ENCODE results near the gene CELF1. TPM values are rescaled to one million over a fixed set of nuclear protein-coding genes. Genes with fewer than 3 reads are reported as not detected.

The CELF1 gene
- total and polyA plus RNA-seq, 9 of the 15 experiments (the other 6 are each of a cell fraction or from before 2014, with no cell fraction given), result 11.3 to 142 (median 77.4) TPM

DNA sequence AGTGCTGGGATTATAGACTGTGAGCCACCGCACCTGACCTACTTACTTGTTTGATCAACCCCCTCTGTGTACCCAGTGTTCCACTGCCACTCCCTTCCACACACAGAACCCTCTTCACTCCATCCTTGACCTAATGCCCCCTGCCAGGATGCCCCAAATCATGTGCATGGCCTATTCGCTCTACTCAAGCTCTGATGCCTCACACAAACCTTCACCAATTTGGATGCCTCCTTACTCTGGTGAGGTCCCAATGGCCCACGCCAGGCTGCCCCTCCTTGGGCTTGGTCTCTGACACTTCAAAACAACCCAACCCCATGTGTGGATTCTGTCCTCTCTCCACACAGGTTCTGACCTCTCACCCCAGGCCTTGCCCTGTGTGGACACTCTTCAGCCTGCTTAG is 117.2 kb downstream of the CELF1 start (continued):
- no peak for TF ChIP-seq RUNX1 (IDR thresholded peaks at IDR 0.05; ENCODE audit: low read depth)
- TF ChIP-seq CBX8 (IDR thresholded peaks at IDR 0.05; ENCODE audit: borderline replicate concordance, extremely low read depth, low read depth, low read length, poor library complexity, severe bottlenecking), result no peak
- TF ChIP-seq ZNF124 (CRISPR knock-in tag; IDR thresholded peaks at IDR 0.05), result no peak
- TF ChIP-seq, protein P1, sequence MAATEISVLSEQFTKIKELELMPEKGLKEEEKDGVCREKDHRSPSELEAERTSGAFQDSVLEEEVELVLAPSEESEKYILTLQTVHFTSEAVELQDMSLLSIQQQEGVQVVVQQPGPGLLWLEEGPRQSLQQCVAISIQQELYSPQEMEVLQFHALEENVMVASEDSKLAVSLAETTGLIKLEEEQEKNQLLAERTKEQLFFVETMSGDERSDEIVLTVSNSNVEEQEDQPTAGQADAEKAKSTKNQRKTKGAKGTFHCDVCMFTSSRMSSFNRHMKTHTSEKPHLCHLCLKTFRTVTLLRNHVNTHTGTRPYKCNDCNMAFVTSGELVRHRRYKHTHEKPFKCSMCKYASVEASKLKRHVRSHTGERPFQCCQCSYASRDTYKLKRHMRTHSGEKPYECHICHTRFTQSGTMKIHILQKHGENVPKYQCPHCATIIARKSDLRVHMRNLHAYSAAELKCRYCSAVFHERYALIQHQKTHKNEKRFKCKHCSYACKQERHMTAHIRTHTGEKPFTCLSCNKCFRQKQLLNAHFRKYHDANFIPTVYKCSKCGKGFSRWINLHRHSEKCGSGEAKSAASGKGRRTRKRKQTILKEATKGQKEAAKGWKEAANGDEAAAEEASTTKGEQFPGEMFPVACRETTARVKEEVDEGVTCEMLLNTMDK (IDR thresholded peaks at IDR 0.05; ENCODE audit: borderline replicate concordance, insufficient read depth, low read depth, low read length, poor library complexity, severe bottlenecking), result no peak

DNA sequence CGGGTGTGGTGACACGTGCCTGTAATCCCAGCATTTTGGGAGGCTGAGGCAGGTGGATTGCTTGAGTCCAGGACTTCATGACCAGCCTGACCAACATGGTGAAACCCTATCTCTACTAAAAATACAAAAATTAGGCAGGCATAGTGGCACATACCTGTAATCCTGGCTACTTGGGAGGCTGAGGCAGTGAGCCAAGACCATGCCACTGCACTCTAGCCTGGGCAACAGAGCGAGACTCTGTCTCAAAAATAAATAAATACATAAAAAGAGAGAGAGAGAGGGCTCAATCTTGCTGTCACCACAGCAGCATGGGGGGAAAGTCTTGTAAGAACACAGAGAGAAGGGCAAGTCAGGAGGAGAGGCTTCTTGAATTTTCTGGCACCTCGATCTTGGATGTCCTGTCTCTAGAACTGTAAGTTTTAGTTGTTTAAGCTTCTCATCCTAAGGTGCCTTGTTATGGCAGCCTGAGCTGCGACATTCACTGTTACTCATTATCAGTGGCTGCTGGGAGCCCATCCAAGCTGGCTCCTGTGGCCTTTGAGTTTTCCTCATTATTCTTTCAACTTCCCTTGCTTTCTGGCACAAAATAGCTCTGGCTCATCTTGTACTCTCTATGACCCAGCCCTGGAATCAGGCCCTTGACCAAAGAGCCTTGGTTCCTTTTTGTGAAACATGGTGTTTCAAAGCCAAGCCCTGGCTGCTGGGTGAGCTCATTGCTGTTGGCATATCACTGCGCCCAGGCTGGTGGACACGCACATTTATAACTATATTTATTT is 118.7 kb downstream of the CELF1 start:
- Histone ChIP-seq H3K36me3 (ENCODE audit: control insufficient read depth, insufficient read depth, low read length) (no peaks in the 10 kb centered on the region), H3K4me3 (no peak overlapping the region), H4K20me1 (replicated peaks; ENCODE audit: control insufficient read depth, insufficient read depth, low read length) (no peaks in the 10 kb centered on the region), H2AFZ (ENCODE audit: low read depth, low read length) (peak overlapping the region; percentile 19; the same call in 1 of the 2 replicates), H3K4me2 (ENCODE audit: insufficient read depth, low read length) (no peak overlapping the region), H3K79me2 (ENCODE audit: control insufficient read depth, insufficient read depth, low read length) (no peaks in the 10 kb centered on the region), H3K27me3 (ENCODE audit: control insufficient read depth in 2 of 2, insufficient read depth in 2 of 2, low read length in 2 of 2) (no peaks in the 10 kb centered on the region), H3K27ac (ENCODE audit: extremely low read depth, low read depth, low read length) (no peak overlapping the region), H3K9me1 (ENCODE audit: control insufficient read depth, insufficient read depth, low read length) (no peaks in the 10 kb centered on the region), H3K9ac (ENCODE audit: insufficient read depth in 1 of 2, low read depth in 2 of 2, low read length in 2 of 2) (no peak overlapping the region; a peak in 1 of 4 replicates), H3K4me1 (replicated peaks in 1 of 2; ENCODE audit: control insufficient read depth in 2 of 2, insufficient read depth in 2 of 2, low read length in 2 of 2) (peaks cover 0 to 9% of the 10 kb centered on the region in 2 experiments; a peak in 1 of 5 replicates), H3K9me3 (replicated peaks; ENCODE audit: control insufficient read depth, insufficient read depth, low read depth, low read length) (no peaks in the 10 kb centered on the region)
- BruUV-seq (replicated peaks), result no TSS peak
- CTCF ChIA-PET (ENCODE audit: low intra/inter-chr PET ratio), result no interaction called here
- TF ChIP-seq SAFB2 (IDR thresholded peaks at IDR 0.05; ENCODE audit: borderline replicate concordance, low read depth, low read length, severe bottlenecking) (no peak), NR2F6 (CRISPR knock-in tag; IDR thresholded peaks at IDR 0.05) (no peak), ZNF79 (CRISPR knock-in tag; IDR thresholded peaks at IDR 0.05; ENCODE audit: low read depth) (no peak), PCBP2 (IDR thresholded peaks at IDR 0.05; ENCODE audit: low read depth, low read length, poor library complexity, severe bottlenecking) (no peak), SIN3A (IDR thresholded peaks at IDR 0.05; ENCODE audit: borderline replicate concordance in 2 of 2, control insufficient read depth in 1 of 2, low read depth in 2 of 2, low read length in 2 of 2) (no peak)
- TF ChIP-seq, protein P2, sequence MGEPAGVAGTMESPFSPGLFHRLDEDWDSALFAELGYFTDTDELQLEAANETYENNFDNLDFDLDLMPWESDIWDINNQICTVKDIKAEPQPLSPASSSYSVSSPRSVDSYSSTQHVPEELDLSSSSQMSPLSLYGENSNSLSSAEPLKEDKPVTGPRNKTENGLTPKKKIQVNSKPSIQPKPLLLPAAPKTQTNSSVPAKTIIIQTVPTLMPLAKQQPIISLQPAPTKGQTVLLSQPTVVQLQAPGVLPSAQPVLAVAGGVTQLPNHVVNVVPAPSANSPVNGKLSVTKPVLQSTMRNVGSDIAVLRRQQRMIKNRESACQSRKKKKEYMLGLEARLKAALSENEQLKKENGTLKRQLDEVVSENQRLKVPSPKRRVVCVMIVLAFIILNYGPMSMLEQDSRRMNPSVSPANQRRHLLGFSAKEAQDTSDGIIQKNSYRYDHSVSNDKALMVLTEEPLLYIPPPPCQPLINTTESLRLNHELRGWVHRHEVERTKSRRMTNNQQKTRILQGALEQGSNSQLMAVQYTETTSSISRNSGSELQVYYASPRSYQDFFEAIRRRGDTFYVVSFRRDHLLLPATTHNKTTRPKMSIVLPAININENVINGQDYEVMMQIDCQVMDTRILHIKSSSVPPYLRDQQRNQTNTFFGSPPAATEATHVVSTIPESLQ (CRISPR knock-in tag; IDR thresholded peaks at IDR 0.05), result no peak
- FAIRE-seq (no peak), DNase-seq (ENCODE audit: extremely low read depth in 1 of 4, low spot score in 3 of 4) (no peak), ATAC-seq (no peak)
- in situ Hi-C loops (cut with MboI) (no loop called here), intact Hi-C loops (cut with micrococcal nuclease) (no loop called here)
- 43% methylated on average over 7 of the region's 7 CpGs for WGBS (ENCODE audit: insufficient coverage, low coverage, missing lambda C conversion rate)
- POLR2A ChIA-PET, result interaction anchor here (0.7 to 1.2 kb wide), 3 partner anchors 13 to 87 kb away, joined by 3 to 4 read pairs (median 3); no protein-coding TSS in a partner anchor
